NCI-H446 (cell line): Measurements from ENCODE around the gene PILRA.
"Not testable (repeated sequence)": the region's sequence is repeated elsewhere in the genome, so short reads cannot be mapped to it uniquely, and the experiment has no call there.

Source experiments
- DNase-seq, 2 experiments: peaks; one replicate each; lab custom pipeline; 2025; lab: John Stamatoyannopoulos, UW

PILRA gene

GRCh38 chr7:100373261-100373831 lies at the start of gene PILRA:
Gene PILRA, plus strand, starts transcription at chr7:100373487. Its CDS starts 170 bp downstream, at chr7:100373657.
- DNase-seq: no peak

GRCh38 chr7:100324194-100324593 lies 49.1 kb upstream of the PILRA start:
- not testable (repeated sequence) for DNase-seq

GRCh38 chr7:100325671-100326070 lies 47.6 kb upstream of the PILRA start:
- DNase-seq: not testable (repeated sequence)

GRCh38 chr7:100326914-100327313 lies 46.4 kb upstream of the PILRA start:
- DNase-seq: not testable (repeated sequence)

- peak; percentile 64 to 88 for DNase-seq
These were observed 37.5 kb upstream of the PILRA start for GRCh38 chr7:100335566-100336466.

- not testable (repeated sequence) for DNase-seq
These were observed 35.1 kb upstream of the PILRA start for GRCh38 chr7:100338083-100338696.

DNA sequence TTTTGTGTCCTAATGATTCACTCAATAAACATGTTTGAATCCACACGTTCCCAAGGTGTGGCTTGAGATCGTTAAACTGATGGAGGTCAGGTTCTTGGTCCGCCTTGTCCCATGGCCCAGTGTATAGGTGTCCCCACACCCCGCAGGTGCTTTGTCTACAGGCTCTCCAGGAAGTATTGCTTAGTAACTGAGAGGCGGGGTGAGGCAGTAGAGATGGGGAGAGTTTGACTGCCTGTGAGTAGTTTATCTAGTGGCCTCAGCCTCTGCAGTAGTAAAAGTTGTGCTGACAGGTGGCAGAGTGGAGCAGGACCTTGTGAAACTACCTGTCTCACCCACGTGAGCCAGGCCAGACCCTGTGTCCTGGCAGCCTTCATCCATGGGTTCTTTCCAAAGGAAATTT lies 32.0 kb upstream of the PILRA start:
- not testable (repeated sequence) for DNase-seq

- no peak for DNase-seq
These were observed 30.5 kb upstream of the PILRA start for GRCh38 chr7:100342765-100343164.

GRCh38 chr7:100344124-100344559 lies 29.1 kb upstream of the PILRA start:
- DNase-seq: not testable (repeated sequence)

GRCh38 chr7:100344560-100345287 lies 28.6 kb upstream of the PILRA start:
- not testable (repeated sequence) for DNase-seq

GRCh38 chr7:100345288-100345672 lies 28.0 kb upstream of the PILRA start:
- peak; percentile 5 to 31 for DNase-seq

- no peak for DNase-seq
These were observed 26.4 kb upstream of the PILRA start for GRCh38 chr7:100346921-100347320.

- no peak for DNase-seq
These were observed 24.5 kb upstream of the PILRA start for GRCh38 chr7:100348805-100349204.

DNA sequence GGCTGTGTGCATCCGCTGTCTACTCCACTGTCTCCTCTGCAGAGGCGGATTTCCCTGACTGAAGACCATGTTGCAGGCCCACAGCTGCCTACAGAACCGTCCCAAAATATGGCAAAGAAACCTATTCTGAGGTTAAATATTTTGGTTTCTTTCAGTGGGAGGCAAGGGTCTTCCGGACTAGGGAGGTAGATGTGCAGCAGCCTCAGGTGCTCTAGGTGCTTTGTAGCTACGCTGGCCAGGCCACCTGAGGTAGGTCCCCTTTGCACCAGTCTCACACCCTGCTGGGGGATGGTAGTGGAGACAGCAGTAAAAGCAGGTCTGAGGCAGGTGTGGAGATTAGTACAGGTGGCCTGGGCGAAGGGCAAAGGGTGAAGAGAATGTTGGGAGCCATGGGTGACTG lies 23.5 kb upstream of the PILRA start:
- no peak for DNase-seq

DNA sequence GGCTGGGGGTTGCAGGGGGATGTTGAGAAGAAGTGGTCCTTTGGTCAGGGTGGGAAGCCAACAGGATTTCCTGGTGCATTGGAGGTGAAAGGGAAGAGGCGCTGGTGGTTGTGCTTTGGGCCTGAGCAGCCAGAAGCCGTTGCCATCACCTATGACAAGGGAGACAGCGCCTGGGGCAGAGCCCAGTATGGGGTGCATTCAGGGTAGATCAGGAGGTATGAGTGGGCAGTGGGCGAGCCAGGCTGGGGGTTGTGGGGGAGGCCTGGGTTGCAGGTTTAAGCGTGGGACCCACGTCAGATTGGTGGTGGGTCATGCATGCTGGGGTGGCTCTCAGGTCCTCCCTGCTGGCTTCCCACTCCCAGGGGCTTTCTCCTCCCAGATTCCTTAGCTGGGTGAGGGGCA lies 21.6 kb upstream of the PILRA start:
- DNase-seq: no peak

DNA sequence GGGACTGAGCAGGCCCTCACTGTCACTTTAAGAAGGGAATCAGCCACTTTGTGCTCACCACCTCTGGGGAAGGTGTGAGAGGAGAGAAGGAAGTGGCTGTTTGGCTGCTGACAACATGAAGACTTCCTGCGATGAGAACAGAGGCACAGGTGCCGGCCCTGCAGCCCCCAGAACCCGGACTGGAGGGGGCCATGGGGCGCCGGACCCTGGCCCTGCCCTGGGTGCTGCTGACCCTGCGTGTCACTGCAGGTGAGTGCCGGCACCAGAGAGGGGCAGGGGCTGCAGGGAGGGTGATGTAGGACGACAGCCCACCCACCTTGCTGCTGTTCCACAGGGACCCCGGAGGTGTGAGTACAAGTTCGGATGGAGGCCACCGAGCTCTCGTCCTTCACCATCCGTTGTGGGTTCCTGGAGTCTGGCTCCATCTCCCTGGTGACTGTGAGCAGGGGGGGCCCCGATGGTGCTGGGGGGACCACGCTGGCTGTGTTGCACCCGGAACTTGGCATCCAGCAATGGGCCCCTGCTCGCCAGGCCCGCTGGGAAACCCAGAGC lies 21.0 kb upstream of the PILRA start:
- not testable (repeated sequence) for DNase-seq

DNA sequence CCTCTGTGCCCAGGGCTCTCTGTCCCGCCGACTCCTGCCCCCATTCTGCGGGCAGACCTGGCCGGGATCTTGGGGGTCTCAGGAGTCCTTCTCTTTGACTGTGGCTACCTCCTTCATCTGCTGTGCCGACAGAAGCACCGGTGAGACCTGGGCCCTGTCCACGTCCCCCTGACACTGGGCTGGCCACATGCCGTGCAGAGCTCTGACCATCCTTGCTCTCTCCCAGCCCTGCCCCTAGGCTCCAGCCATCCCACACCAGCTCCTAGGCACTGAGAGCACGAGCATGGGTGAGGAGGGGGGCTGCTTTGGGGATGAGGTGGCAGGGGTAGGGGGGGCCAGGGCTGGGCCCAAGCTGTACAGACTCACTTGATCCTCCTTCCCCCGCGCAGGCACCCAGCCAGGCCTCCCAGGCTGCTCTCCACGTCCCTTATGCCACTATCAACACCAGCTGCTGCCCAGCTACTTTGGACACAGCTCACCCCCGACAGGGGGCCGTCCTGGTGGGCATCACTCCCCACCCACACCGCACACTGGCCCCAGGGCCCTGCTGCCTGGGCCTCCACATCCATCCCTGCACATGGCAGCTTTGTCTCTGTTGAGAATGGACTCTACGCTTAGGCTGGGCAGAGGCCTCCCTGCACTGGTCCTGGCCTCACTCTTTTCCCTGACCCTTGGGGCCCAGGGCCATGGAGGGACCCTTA lies 20.2 kb upstream of the PILRA start:
- no peak for DNase-seq

DNA sequence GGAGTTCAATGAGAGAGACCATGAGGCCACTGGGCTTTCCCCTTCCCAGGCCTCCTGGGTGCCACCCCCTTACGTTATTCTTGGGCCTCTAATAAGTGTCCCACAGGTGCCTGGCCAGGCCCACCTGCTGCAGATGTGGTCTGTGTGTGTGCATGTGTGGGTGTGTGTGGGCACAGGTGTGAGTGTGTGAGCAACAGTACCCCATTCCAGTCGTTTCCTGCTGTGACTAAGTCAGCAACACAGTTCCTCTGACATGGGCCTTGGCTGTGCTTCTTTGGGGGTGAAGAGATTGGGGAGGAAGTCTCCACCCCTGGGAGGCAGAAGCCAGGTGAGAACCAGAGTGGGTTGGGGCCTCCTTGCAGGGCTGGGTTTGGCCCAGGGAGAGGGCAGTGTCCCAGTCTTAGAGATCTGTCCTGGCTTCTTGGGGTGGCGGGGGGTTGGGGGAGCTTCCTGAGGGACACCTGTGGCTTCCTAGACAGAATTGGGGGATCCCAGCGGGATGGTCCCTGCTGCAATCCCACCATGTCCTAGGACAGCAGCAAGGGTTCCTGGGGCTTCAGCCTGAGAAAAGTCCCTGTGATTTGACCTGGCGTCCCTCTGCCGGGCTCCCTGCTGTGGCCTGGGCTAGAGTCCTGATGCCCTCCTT lies 19.5 kb upstream of the PILRA start:
- DNase-seq: no peak

DNA sequence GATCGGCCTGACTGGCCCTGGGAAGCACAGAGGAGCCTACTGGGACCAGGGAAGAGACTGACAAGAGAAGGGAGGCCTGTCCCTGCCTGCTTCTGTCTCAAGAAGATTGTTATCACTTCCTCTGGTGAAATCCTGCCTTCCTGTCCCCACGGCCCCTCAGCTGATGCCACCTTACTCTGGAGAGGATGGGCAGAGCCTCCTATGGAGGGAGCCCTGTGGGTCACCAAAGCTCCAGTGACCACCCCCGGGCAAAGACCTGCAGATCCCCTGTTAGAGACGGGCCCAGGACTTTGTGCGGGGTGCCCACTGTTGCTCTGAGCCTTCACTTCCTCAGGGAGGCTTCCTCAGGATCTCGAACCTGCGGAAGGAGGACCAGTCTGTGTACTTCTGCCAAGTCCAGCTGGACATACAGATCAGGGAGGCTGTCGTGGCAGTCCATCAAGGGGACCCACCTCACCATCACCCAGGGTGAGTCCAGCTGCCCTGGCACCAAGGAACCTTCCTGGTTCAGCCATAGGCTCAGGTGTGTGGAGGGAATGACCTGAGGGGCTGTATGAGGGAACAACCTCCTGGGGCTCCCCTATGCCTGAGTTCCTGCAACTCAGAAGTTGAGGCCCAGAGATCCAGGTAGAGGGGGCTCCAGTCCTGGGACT lies 16.7 kb upstream of the PILRA start:
- no peak for DNase-seq

DNA sequence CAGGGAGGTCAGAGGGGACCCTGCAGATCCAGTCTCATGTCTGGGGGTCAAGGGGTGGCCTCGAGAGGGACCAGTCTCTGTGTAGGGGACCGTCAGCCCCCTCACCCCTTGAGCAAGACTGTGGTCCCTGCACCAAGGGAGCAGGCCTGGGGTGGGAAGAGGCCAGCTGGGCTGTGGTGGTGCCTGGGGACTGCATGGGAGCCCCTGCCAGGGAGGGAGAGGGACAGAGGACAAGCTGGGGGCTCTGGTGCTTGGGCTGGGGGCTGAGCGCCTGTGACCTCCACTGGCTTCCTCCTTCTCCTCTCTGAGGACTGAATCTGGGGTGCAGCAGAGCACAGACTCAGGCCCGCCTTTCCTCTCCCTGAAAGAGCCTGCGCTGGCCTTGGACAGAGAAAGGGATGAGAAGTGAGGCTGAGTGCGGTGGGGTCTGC lies 16.1 kb upstream of the PILRA start:
- DNase-seq: no peak
